HUES6 (cell line): ENCODE data around the gene RIPOR3.

Experiments
- H3K27ac ChIP-seq: 2 replicates; pipeline ENCODE4 v1.7.0; 2013; ENCODE audit warnings: low read depth, mild to moderate bottlenecking, low read length, inconsistent platforms
- H3K27me3 ChIP-seq: 2 replicates; pipeline ENCODE4 v1.6.1; 2013; ENCODE audit warnings: low read length; ENCODE audit not compliant: control insufficient read depth, insufficient read depth
- H3K36me3 ChIP-seq: 2 replicates; pipeline ENCODE4 v1.6.1; 2013; ENCODE audit warnings: low read length; ENCODE audit not compliant: control insufficient read depth, insufficient read depth
- H3K4me1 ChIP-seq: 2 replicates; pipeline ENCODE4 v1.6.1; 2013; ENCODE audit warnings: low read length; ENCODE audit not compliant: control insufficient read depth, insufficient read depth
- H3K4me3 ChIP-seq: 2 replicates; pipeline ENCODE4 v1.5.1; 2013; ENCODE audit warnings: low read depth, low read length
- H3K9ac ChIP-seq: one replicate; pipeline ENCODE4 v1.6.1; 2013; ENCODE audit warnings: mild to moderate bottlenecking, low read length
- H3K9me3 ChIP-seq: 2 replicates; pipeline ENCODE4 v1.6.1; 2013; ENCODE audit warnings: low read depth, low read length; ENCODE audit not compliant: control insufficient read depth, insufficient read depth

RIPOR3 gene

DNA sequence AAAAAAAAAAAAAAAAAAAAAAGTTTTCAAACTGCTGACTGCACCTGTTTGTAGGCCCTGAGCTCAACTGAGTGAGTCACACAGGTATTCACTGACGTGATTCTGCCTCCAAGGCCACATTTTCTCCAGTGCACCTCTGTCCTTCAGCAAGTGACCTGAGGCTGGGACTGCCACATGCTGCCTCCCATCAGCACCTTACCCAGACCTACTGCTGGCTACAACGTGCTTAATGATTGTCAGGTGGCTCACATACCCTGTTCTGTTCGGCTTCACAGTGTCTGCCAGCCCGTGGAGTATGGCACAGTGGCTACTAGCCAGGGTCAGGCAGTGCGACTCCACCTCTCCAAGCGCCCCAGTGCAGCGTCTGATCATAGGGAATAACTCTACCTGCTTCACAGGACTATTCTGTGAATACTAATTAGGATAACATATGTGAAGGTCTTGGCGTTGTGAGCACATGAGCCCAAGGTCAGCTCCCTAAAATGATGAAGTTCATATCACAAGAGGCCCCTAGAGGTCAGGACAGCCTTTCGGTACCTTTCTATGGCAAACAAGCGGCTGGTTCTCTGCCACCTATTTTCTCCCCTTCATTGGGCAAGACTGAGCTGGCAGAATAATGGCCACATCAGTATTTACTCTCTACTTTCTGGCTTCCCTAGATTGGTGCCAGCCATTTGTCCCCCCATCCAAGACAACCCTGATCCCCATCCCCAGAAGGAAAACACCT is 28.1 kb downstream of the RIPOR3 start:
- Histone ChIP-seq H3K4me3 (no peak overlapping the region), H3K4me1 (peaks cover 21% of the 10 kb centered on the region), H3K36me3 (no peaks in the 10 kb centered on the region), H3K27ac (no peak overlapping the region), H3K9me3 (no peaks in the 10 kb centered on the region), H3K9ac (no peak overlapping the region), H3K27me3 (no peaks in the 10 kb centered on the region)

DNA sequence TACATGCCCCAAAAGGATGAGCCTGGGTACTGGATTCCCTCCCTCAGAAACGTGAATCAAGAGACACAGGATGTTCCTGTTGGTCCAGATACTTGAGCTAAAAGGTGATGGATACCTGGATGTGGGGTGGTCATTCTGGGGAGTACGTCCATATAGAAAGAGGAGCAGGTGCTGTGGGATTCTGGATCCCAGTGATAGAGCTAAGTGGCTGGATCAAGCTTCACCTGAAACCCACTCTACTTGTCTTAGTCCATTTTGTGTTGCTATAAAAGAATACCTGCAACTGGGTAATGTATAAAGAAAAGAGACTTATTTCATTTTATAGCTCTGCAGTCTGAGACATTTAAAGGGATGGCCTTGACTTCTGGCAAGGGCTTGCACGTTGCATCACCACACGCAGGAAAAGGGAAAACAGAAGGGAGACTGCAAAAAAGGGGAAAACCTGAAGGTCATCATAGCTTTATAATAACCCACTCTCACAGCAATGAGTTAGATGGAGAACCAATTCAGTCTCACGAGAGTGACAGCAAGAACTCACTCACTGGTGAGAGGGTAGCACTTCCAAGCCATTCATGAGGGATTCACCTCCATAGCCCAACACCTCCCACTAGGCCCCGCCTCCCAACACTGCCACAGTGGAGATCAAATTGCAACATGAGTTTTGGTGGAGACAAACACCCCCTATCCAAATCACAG is 31.2 kb downstream of the RIPOR3 start:
- no peak overlapping the region for H3K9ac ChIP-seq
- no peaks in the 10 kb centered on the region for H3K9me3 ChIP-seq
- H3K36me3 ChIP-seq = no peaks in the 10 kb centered on the region
- H3K4me3 ChIP-seq = no peak overlapping the region
- no peak overlapping the region for H3K27ac ChIP-seq
- H3K4me1 ChIP-seq = peaks cover 12% of the 10 kb centered on the region
- no peaks in the 10 kb centered on the region for H3K27me3 ChIP-seq

DNA sequence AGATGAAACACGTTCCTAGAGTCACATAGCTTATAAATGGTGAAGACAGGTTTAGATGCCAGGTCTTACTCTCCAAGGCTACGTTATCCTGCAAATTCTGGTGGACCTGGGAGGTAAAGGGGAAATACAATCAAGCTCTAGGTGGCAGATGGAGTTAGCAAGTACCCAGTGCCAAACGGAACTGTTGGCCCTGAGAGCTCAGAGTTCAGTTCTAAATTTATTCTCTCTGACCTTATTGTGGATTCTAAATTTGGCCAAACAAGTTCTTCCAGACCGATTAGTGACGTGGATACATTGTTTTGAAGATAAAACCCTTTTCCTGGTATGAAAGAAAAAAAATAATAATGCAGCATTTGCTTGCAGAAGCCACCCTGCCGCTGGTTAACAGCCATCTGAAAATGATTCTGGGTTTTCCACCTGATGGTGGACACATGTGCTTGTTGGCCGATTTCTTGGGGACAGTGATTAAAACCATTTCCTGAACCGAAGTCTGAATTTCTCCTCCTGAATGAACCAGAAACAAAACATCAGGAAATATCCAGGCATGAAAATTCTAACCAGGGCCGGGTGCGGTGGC is 32.5 kb downstream of the RIPOR3 start:
- no peak overlapping the region for H3K27ac ChIP-seq
- peaks cover 15% of the 10 kb centered on the region for H3K4me1 ChIP-seq
- no peak overlapping the region for H3K9ac ChIP-seq

DNA sequence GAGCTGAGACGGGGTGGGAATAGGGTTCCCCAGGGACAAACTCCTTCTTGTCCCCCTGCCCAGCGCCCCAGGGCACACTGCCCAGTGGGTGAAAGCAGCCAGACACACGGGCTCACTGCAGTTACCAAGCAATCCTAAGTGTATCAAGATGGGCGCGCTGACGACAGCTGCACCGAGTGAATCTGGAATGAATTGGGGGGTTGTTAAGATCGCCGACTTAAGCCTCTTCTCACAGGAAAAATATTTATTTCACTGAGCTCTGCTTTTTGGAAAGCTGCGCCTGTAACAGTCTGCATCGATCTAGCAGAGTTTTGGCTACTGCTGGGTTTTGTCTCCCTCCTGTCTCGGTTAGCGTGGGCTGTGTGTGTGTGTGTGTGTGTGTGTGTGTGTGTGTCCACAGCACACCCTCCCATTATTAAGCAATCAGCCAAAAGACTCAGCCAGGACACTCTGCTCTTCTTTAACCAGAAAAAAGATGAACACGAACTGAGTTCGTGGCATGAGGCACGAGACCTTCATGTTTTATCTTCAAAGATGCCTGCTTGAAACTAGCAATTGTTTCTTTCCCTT is 35.9 kb downstream of the RIPOR3 start:
- H3K27me3 ChIP-seq = no peaks in the 10 kb centered on the region
- H3K4me3 ChIP-seq = no peak overlapping the region
- H3K4me1 ChIP-seq = peaks cover 8% of the 10 kb centered on the region
- no peak overlapping the region for H3K27ac ChIP-seq
- H3K9ac ChIP-seq = no peak overlapping the region
- no peaks in the 10 kb centered on the region for H3K36me3 ChIP-seq
- no peaks in the 10 kb centered on the region for H3K9me3 ChIP-seq

More for the DNA sequence above, 32.5 kb downstream of the RIPOR3 start:
- no peaks in the 10 kb centered on the region for H3K9me3 ChIP-seq
- no peaks in the 10 kb centered on the region for H3K36me3 ChIP-seq
- H3K27me3 ChIP-seq = no peaks in the 10 kb centered on the region
- no peak overlapping the region for H3K4me3 ChIP-seq

DNA sequence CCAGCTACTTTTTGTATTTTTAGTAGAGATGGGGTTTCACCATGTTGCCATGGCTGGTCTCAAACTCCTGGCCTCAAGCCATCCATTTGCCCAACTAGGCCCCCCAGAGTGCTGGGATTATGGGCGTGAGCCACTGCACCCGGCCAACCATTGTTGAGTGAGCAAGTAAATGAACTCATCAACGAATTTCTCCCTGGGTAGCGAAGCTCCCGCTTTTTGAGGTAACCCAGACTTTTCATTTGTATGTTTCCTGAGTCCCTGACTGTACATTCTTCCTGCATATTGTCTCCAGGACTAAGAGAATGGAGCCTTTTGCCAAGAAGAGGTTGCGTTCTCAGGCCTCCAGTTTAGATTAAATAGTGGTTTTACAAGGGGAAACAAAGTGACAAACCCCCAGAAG is 36.4 kb downstream of the RIPOR3 start:
- Histone ChIP-seq H3K9ac (no peak overlapping the region), H3K27ac (no peak overlapping the region), H3K4me3 (no peak overlapping the region)

DNA sequence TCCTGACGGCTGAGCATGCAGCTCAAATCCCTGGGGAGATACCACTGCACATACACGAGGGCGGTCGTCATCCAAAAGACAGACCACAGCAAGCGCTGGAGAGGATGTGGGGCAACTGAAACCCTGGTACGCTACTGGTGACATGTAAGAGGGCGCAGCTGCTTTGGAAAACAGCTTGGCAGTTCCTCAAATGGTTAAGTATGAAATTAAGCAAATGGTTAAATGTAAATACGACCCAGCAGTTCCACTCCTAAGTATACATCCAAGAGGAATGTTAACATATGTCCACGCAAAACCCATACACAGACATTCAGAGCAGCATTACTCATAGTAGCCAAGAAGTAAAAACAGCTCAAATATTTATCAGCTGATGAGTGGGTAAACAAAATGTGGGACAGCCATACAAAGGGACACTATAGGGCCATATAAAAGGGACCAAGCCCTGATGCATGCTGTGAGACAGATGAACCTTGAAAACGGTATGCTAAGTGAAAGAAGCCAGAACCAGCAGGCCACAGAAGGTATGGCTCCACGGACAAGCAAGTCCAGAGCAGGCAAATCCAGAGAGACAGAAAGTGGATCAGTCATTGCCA is 38.5 kb downstream of the RIPOR3 start:
- Histone ChIP-seq H3K4me1 (peaks cover 6% of the 10 kb centered on the region; the same call in 1 of the 2 replicates), H3K4me3 (no peak overlapping the region), H3K9me3 (peaks cover 6% of the 10 kb centered on the region), H3K9ac (no peak overlapping the region), H3K36me3 (no peaks in the 10 kb centered on the region), H3K27ac (no peak overlapping the region), H3K27me3 (no peaks in the 10 kb centered on the region)

More for the DNA sequence above, 36.4 kb downstream of the RIPOR3 start:
- Histone ChIP-seq H3K36me3 (no peaks in the 10 kb centered on the region), H3K9me3 (no peaks in the 10 kb centered on the region), H3K4me1 (peaks cover 6% of the 10 kb centered on the region), H3K27me3 (no peaks in the 10 kb centered on the region)

DNA sequence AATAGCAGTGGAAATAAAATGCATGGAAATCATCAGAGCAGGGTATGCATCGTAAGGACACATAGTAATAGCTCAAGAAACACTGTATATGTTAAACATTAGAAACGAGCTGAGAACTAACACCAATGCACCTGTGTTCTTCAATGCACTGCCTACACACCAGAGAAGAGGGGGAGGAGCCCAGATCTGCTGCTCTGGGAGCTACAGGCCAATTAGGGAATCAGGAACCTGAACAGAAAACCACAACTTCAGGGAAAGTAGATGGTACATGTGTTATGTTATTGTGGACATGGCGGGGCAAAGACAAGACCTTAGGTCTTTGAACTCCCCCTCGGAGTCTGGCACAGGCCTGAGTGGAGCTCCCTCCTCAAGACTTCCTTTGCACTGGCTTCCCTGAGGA is 39.7 kb downstream of the RIPOR3 start:
- Histone ChIP-seq H3K27me3 (no peaks in the 10 kb centered on the region), H3K4me1 (peaks cover 6% of the 10 kb centered on the region; the same call in 1 of the 2 replicates), H3K36me3 (no peaks in the 10 kb centered on the region), H3K27ac (no peak overlapping the region), H3K9me3 (peaks cover 14% of the 10 kb centered on the region), H3K4me3 (no peak overlapping the region), H3K9ac (no peak overlapping the region)

DNA sequence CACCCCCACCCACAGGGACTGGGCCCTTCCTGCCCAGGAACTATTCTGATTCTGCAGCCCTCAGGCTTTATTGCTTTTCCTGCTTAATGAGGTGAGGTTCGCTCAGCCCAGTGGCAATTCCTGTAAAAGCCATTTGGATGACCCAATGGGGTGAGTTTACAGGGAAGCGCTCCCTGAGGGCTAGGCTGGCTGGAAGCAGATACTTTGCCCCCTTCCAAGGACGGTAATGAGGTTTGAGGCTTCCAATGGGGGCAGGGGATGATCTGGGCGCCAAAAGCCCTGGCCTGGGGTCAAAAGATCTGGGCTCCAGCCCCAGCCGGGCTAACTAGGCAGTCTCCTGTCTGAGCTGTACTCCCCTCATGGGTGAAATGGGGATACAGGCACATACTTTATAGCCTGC is 41.8 kb downstream of the RIPOR3 start:
- Histone ChIP-seq H3K36me3 (no peaks in the 10 kb centered on the region), H3K4me3 (no peak overlapping the region), H3K4me1 (peaks cover 12% of the 10 kb centered on the region), H3K9me3 (peaks cover 18% of the 10 kb centered on the region), H3K27ac (no peak overlapping the region), H3K9ac (no peak overlapping the region), H3K27me3 (no peaks in the 10 kb centered on the region)

DNA sequence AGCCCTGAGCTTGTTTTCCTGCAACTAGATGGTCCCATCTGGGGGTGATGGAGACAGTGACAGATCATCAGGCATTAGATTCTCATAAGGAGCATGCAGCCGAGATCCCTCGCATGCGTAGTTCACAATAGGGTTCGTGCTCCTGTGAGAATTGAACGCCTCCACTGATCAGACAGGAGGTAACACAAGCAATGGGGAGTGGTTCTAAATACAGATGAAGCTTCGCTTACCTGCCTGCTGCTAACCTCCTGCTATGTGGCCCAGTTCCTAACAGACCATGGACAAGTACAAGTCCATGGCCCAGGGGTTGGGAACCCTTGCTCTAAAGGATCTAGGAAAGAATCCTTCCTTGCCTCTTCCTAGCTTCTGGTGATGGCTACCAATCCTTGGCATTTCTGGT is 42.7 kb downstream of the RIPOR3 start:
- peaks cover 12% of the 10 kb centered on the region for H3K4me1 ChIP-seq
- H3K27ac ChIP-seq = no peak overlapping the region
- H3K27me3 ChIP-seq = no peaks in the 10 kb centered on the region
- H3K4me3 ChIP-seq = no peak overlapping the region
- peaks cover 18% of the 10 kb centered on the region for H3K9me3 ChIP-seq
- no peaks in the 10 kb centered on the region for H3K36me3 ChIP-seq
- no peak overlapping the region for H3K9ac ChIP-seq

DNA sequence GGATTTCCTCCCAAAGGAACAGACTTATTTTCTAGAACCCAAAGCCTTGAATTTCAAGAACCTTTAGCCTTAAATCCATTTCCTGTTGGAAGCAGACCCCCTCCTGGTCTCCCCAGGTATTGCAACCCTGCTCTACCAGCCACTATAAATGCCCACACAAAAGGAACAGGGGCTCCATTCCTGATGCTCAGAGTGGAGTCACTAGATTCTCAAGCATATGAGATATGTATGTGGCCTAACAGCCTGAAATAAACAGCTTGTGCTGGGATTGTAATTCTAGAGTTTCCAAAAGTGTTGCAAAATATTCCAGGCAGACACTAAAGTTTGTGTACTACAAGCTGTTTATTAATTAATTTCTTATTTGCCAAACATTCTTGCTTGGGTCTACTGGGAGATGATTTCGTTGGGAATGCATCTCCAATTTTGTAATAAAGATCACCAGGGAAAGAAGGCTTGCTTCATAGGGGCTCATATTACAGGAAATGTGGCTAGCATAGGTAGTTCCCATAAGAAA is 44.8 kb downstream of the RIPOR3 start:
- Histone ChIP-seq H3K9ac (no peak overlapping the region), H3K36me3 (no peaks in the 10 kb centered on the region), H3K9me3 (peaks cover 18% of the 10 kb centered on the region), H3K27ac (no peak overlapping the region), H3K27me3 (no peaks in the 10 kb centered on the region), H3K4me3 (no peak overlapping the region), H3K4me1 (peaks cover 22% of the 10 kb centered on the region)
